ENCODE measurements around the gene PDE11A.
"Not testable (repeated sequence)": the region's sequence is repeated elsewhere in the genome, so short reads cannot be mapped to it uniquely, and the experiment has no call there.

Gene PDE11A

DNA sequence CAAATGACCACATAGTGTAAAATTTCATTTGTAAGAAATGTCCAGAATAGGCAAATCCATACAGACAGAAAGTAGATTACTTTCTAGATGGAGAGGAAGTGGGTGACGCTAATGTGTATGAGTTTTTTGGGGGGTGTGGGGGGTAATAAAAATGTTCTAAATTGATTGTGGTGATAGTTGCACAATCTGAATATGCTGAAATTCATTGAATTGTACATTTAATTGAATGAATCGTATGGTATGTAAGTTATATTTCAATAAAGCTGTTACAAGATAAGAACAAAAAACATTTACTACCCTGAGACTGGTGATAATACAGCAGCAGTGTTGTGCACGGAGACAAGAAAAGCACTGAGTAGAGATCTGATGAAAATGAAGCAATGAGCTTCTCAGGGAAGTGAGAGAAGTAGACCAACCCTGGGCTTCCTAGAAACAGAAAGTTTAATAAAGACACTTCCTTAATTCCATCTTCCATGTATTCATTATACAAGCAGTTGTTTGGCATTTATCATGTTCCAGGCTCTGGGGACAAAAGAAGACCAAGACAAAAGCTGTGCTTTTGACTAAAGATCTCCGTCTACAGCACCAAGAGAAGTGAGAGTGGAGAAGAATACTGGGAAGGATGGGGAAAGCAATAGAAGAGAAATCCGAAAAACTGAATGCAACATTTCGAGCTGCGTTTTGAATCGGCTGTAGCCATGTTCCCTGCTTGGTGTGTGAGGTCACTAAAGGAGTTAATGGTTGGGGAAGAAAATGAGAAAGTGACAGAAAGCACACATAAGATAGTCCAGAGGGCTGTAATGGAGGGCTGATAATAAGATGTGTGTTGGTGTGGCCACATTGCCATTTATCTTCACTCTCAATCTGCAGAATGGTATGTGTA lies 1.8 kb upstream of the PDE11A start:
- DNase-seq = no peak

DNA sequence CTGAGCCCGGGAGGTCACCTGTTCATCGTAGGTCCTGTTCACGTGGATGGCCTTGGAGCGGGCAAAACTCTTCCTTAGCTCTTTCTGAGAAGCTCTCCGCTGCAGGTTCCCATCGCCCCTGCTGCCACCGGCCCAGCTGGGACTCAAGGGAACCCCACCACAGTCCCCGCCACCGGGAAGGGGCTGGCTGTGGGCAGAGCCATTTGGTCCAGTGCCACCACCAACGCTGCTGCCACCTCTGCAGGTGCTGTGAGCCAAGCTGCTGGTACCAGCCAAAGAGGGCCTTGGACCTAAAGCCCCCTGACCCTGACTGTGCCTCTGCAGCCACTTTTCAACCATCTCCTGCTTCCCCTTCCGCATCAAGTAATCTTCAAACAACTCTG lies 586 bp downstream of the PDE11A start:
- DNase-seq = no peak

DNA sequence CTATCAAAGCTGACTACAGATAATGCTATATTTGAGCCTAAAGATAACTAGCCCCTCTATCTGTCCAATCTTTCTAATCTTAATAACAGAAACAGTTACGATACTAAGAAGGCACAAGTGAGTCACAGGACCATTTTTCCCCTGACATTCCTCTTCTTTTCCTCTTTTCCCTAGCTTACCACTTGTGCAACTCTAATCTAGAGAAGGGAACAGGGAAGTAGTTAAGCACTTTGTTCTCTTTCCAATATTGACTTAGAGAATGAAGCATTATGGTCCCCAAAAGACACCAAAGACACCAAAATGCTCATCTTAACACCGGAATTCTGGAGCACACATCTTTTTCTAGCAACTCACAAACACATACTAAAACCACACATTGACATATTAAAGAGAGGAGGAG lies 1.8 kb downstream of the PDE11A start:
- no peak for DNase-seq

DNA sequence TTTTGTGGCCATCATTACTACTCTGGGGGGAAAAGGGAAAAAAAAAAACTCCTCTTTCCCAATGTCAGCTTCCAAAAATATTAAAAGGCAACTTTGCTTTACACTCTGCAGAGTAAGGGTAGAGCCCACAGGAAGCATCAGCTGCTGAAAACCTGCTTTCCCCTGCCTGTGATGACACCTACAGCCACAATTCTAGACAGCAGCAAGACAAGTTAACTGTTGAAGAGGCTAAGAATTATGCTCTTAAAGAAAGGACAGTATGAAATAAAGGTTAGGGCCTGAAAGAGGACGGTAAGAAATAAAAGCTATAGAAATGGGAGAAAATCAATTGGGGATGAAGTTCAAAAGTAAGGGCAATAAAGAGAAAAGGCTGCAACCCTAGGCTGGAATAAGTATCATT lies 3.0 kb downstream of the PDE11A start:
- no peak for DNase-seq

DNA sequence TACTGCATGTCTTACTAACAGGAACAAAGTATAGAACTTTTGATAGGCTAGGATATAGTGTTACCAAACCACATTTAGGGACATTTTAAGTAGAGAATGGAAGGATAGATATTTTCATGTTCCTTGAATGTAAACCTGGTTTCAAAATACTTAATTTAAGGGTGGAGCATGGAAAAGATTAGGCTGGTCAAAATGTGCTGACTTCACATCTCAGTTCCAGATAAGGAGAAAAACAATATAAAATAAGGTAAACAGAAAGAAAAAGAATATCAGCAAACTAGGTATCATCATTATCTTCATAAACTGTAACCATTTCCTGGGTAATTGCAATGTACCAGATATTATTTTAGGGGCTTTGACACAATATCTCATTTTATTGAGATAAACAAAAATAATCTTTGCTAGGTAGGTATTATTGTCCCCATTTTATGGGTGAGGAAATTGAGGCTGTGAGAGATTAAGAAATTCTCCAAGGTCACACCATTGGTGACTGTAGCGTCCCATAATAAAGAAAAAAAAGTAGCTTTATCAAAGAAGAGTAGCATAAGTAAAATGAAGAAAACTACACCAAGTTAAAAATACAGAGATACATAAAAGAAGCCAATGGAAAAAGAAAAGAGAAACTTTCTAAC lies 3.6 kb downstream of the PDE11A start:
- DNase-seq = no peak

DNA sequence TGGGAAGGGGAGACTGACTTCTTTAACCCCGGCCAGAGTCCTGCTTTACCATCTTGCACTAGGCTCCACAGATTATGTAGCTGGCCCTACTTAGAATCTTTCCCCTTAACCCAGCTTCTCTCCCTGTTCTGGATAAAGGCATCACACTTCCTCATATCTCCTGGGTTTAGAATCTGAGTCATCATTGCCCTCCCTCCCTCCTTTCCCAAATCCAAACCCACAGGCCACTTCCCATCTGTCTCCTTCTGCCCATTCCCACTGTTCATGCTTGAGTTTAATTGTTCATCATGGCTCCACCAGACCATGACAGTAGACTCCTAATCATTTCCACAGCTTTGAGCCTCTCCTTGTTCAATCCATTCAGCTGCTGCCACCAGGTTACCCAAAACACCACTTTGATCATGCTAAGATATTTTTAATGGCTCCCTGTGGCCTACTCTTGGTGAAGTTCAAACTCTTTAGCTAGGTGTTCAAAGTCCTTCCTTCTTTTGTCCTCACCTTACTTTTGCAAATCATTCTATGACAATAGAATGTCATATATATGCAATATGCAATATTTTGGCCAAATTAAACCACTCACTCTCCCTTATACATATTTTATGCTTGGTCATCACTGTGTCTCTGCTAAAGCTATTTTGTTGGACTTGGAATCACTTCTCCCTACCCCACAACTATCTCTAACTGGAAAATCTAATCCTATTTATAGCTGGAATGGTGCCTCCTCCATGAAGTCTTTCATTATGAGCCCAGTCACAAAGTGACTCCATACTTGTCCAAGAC lies 5.5 kb downstream of the PDE11A start:
- no peak for DNase-seq

DNA sequence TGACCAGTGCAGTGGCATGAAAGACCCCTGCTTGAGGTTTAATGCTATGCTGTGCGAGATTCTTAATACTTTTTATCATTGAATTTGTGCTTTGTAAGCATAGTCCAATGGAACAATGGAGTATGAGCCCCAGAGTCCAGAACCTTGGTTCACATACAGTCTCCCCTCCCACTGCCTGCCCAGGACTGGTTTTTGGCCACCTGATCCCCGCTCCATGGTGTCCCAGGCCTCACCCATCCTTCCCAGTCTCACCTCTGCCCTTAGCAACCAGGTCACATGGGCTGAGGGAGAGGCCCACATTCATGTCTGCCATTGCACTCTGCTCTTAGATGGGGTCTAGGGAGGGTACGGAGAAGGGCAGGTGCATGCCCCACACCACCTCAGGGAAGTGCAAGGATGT lies 6.3 kb downstream of the PDE11A start:
- no peak for DNase-seq

DNA sequence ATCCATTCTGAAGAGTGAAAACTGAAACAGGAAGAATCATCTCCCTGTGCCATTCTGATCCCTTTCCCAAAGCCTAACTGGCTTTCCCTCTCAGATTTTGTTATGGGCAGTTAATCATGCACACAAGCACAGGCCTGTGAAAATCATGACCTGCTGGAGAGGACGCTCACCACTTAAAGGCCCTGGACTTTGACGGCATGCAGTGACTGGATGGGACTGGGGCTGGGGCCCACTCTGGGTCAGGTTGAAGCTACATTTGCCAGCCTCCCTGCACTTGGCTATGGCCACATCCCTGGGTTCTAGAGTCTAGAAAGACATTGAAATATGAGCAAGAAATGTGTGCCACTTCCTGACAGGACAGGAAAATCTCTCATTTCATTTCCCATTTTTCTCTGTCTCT lies 12.9 kb downstream of the PDE11A start:
- DNase-seq = no peak

DNA sequence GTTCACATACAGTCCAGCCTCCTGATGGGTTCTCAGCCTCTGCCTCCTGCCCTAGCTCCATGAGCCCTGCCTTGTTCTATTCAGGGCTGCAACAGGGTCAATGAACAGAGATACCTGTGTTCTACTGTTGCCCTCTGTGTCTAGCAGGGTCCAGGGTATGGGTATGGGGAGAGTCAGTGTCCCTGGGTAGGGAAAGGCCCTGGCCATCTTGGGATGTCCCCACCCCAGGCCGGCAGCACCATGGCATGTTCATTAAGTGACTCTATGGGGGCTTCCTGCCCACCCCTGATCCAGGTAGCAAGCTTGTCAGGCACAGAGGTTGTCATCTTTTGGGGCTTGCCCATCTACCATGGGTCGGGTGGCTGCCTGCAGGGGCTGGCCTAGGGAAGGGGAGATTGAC lies 13.5 kb downstream of the PDE11A start:
- no peak for DNase-seq

DNA sequence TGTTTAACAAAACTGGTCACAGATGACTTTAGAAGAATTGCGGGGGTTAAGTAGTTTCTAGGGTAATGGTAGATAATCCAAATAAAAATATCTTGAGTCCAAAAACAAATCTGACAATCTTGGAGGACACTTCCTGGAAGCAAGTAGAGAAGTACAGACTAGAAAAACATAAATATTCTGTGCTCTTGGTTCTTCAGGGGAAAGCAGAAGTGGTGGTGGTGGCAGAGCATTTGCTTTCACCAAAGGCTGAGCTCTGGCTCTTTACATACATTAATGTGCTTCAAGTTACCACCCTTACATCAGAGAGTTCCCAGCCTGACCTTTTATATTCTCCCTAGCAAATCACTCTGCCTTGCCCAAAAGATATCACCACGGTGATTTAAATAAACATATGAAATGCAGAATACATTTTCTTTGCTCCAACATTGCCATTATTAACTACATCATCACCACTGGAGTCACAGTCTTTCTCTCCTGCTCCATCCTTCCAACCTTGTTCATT lies 15.3 kb downstream of the PDE11A start:
- DNase-seq = no peak

DNA sequence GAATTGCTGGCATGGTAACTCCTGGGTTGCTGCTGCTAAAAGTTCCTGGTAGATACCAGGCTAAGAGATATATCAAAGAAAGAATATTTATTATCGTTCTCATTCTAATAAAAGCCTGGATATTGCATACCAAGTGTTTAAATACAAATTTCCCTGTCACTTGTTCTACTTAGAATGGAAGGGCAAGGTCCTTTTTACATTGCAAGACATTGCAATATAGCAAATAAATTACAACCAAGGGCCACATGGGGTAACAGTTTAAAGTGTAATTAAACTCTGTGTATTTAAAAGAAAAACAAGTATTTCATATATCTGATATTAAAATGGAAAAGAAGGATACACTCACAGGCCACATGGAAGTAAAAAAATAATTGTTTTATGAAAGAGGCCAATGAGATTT lies 16.2 kb downstream of the PDE11A start:
- DNase-seq = no peak

DNA sequence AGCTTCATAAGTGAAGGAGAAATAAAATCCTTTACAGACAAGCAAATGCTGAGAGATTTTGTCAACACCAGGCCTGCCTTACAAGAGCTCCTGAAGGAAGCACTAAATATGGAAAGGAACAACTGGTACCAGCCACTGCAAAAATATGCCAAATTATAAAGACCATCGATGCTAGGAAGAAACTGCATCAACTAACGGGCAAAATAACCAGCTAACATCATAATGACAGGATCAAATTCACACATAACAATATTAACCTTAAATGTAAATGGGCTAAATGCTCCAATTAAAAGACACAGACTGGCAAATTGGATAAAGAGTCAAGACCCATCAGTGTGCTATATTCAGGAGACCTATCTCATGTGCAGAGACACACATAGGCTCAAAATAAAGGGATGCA lies 21.3 kb downstream of the PDE11A start:
- not testable (repeated sequence) for DNase-seq

DNA sequence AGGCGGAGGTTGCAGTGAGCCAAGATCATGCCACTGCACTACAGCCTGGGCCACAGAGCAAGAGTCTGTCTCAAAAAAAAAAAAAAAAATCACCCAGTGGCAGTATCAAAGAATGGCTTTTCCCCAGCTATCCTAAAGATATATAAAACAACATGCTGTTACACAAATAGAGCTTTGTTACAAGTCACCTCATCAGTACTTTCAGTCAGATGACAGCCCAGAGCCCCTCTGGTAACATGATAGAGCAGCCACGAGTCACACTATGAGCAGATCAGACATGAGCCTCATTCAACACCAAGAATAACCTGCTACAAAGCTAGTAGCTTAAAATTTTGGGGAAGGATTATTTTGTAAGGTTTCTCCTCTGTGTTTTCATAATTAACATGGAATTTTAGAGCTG lies 25.2 kb downstream of the PDE11A start:
- no peak for DNase-seq

DNA sequence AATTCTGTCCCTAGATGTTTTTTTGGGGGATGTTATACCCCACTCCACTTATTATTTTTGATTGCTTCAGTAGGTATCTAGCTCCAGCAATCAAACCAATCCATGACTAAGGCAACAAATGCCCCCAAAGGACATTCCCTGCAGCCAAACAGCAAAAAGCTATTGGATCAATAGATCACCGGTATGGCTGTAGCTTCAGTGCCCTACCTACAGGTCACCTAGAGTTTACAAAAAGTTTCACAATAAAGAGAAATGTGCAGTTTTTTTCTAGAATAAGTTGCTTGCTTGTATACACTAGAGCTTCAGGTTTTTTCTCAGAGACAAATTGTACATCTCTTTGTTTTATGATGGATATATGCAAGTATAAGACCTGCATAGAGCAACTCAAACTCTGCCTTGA lies 27.7 kb downstream of the PDE11A start:
- no peak for DNase-seq

DNA sequence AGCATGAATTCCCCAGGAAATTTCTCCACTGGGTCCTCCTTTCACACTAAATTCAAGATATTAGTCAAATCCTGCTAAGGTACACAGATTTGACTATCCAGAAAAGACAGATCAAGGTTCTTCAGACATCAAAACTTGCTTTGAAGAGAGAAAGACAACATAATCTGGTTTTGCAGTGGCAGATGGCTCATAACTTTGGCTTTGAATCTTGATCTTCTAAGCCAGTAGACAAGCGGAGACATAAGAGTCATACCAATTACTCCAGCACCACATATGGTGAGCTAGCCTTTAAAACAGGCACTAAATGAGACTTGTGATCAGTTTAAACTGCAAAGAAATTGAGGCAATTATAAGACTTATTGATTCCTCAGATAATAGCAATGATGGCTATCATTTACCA lies 29.3 kb downstream of the PDE11A start:
- DNase-seq = no peak

DNA sequence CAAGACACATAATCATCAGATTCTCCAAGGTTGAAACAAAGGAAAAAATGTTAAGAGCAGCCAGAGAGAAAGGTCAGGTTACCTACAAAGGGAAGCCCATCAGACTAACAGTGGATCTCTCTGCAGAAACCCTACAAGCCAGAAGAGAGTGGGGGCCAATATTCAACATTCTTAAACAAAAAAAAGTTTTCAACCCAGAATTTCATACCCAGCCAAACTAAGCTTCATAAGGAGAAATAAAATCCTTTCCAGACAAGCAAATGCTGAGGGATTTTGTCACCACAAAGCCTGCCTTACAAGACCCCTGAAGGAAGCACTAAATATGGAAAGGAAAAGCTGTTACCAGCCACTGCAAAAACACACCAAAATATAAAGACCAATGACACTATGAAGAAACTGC lies 39.0 kb downstream of the PDE11A start:
- not testable (repeated sequence) for DNase-seq

DNA sequence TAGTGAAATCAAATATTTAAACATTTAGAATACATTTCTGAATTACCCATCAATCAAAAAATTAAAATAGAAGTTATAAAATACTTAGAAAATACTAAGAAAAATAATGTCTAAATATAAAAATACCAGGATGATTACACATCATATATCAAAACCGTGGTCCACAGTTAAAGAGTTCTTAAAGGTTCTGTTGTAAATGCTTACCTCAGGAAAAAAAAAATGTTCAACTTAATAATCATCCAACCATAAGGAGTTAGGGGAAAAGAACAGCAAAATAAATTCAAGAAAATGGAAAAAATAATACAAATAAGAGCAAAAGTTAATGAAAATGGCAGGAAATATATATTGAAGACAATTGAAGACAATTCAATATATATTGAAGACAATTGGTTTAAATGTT lies 43.2 kb downstream of the PDE11A start:
- no peak for DNase-seq

DNA sequence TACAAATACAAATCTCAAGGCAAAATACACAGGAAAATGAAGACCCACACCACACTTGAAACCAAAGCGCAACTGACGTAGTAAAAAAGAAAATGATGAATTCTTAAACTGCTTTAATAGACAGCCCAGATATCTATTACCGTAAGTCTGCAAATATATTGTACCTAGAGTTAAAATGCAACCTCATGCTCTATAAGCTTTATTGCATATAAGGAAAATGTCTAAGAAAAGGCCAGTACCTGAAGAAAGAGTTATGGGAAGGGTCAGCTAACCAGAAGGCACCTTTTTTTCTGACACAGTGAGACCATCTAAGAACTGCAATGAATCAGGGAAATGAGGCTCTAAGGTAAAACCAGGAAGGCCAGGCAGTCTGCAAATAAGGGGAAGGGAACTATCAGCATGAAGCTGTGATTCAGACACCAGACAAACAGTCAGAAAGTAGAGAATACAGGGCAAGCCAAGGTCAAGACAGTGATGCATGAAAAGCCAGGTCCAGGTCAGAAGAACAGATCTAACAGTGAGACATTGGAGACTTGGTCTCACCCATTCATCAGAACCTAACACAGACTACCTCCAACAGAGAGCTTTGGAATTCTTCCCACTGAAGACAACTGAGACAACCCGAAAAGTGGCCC lies 46.9 kb downstream of the PDE11A start:
- DNase-seq = no peak

DNA sequence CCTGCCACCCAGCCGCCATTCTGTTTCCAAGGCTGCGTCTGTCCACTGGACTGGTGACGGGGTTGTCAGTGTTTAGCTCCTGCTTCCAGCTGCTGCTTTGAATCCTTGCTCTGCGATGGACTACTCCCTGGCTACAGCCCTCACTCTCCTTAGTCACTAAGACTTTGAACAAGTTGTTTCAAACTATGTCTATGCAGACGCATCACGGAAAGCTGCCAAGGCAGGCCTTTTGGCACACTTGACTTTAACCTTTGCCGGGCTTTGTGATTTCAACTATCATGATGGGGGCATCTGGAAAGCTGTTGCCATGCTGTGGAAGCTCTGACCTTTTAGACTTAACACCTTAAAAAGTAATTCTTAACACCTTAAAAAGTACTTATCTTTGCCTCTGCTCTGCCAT lies 54.4 kb downstream of the PDE11A start:
- no peak for DNase-seq

DNA sequence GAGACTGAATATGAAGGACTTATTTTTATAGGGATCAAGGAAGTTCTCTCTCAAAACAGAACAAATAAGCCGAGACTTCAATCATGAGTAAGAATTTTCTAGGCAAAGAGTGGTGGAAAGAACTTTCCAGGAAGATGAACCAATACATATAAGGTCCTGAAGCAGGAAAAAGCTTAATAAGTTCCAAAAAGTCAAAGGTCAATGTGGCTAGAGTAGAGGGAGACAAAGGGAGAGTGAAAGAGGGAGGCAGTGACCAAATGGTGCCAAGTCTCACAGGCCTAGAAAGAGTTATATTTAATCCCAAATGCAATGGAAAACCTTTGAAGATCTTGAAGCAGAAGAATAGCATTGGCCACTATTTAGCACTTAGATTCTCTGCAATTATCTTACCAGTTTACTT lies 56.0 kb downstream of the PDE11A start:
- DNase-seq = no peak

DNA sequence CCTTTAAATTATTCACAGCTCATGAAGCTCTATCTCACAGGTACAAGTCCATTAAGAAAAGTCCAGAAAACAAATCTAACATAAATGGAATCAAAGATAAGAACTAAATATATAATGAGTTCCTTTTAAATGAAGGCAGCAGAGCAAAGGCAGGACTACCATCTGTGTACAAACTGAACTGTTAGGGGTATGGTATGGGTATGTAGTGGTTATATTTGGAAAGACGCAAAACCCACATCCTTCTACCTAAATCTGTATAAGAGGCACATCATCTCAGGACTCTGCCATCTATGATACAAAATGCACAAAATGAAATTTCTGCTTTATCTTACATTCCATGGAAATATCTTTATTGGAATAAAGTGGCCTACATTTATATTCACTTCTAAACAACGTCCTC lies 59.9 kb downstream of the PDE11A start:
- DNase-seq = no peak

DNA sequence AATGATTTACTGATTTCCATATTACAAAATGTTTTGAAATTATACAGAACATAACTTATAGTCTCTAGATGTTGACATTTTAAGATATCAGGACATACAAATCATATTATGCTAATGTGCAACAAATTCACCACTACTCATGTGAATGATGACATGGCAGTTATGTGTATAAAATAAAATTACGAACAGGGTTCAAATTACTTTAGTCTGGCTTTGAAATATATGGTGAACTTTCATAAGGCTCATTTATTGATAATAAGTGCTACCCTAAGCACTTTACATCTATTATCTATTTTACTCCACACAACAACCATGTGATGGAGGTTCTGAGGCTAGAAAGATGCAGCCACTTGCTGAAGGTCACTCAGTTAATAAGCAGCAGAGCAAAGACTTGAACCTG lies 62.8 kb downstream of the PDE11A start:
- DNase-seq = no peak

DNA sequence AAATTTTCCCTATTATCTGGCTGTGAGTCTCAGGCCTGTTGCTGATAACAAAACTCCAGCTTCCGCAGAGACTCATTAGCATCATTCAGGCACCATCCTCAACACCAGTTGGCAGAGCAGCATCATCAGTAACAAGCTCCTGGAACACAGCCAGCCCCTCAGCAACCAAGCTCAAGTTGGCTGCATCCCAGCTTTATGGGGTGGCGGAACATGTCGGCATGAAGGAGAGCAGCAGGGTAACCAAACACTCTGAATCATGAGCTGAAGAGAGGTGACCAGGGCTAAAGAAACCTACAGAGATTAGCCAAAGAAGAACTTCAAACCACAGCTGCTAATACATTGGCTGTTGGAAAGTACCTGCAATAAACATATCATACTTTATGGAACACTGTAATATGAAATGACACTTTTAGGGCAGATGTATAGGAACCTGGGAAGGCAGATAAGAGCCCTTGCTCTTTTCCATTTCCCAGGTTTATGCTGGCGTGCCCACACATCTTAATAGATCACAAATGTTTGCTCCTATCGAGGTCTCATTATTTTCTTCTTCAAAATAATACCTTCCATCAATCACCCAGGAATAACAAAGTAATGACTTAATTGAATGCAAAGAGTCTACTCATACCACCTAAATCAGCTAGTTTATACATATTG lies 63.8 kb downstream of the PDE11A start:
- peak; percentile 76 for DNase-seq

All from NCI-H2107 (cell line).